COLO668 (cell line): ENCODE measurements around the gene OCA2.
"Not testable (repeated sequence)": the region's sequence is repeated elsewhere in the genome, so short reads cannot be mapped to it uniquely, and the experiment has no call there.

ENCODE experiments used
- DNase-seq: peaks from one replicate; lab custom pipeline; 2025; ENCODE audit not compliant: unreplicated experiment; lab: John Stamatoyannopoulos, UW

The OCA2 gene

GRCh38 chr15:27742751-27743477 lies 356.2 kb downstream of the OCA2 start:
- DNase-seq, result no peak

GRCh38 chr15:27741226-27741860 lies 357.8 kb downstream of the OCA2 start:
- no peak for DNase-seq

GRCh38 chr15:27734785-27735495 lies 364.2 kb downstream of the OCA2 start:
- DNase-seq, result no peak

- no peak for DNase-seq
These were observed 367.3 kb downstream of the OCA2 start for GRCh38 chr15:27731776-27732175.

GRCh38 chr15:27730868-27731267 lies 368.2 kb downstream of the OCA2 start:
- DNase-seq, result no peak

- no peak for DNase-seq
These were observed 373.4 kb downstream of the OCA2 start for GRCh38 chr15:27725731-27726130.

GRCh38 chr15:27723821-27724220 lies 375.3 kb downstream of the OCA2 start:
- DNase-seq, result peak; percentile 28

GRCh38 chr15:27722102-27722501 lies 377.0 kb downstream of the OCA2 start:
- DNase-seq, result no peak

GRCh38 chr15:27714675-27715074 lies 384.4 kb downstream of the OCA2 start:
- no peak for DNase-seq

GRCh38 chr15:27713850-27714249 lies 385.3 kb downstream of the OCA2 start:
- DNase-seq, result not testable (repeated sequence)

GRCh38 chr15:27707257-27707656 lies 391.9 kb downstream of the OCA2 start:
- DNase-seq, result no peak

GRCh38 chr15:27706300-27706699 lies 392.8 kb downstream of the OCA2 start:
- no peak for DNase-seq

GRCh38 chr15:27705056-27705455 lies 394.1 kb downstream of the OCA2 start:
- DNase-seq, result no peak
